Gastroesophageal sphincter (tissue), 4 donors: ENCODE results near the gene DNAH9. TPM values are rescaled to one million over a fixed set of nuclear protein-coding genes. Genes with fewer than 3 reads are reported as not detected.

ENCODE experiments used
- ATAC-seq: fragments of 150-250 bp; one replicate; pipeline ENCODE4 v1.9.1; 2016; ENCODE audit warnings: mild to moderate bottlenecking, moderate library complexity
- H3K27ac ChIP-seq, 4 donors: fragments of 200-600 bp; sonication (generic) in 3 of 4; 1 replicate in 3 of 4; 2 replicates in 1 of 4; pipeline ENCODE4 v1.5.1; 2016 to 2019
- H3K27me3 ChIP-seq: fragments of 200-600 bp; sonication (generic); one replicate; pipeline ENCODE4 v1.5.1; 2019
- H3K36me3 ChIP-seq, 2 donors: fragments of 200-600 bp; sonication (generic); one replicate each; pipeline ENCODE4 v1.5.1; 2019; ENCODE audit warnings: control low read depth in 1 of 2
- H3K4me1 ChIP-seq, 3 donors: fragments of 200-600 bp; sonication (generic); 1 replicate in 2 of 3; 2 replicates in 1 of 3; pipeline ENCODE4 v1.5.1; 2016 to 2019; ENCODE audit warnings: control low read depth in 2 of 3
- H3K4me3 ChIP-seq, 2 donors: fragments of 200-600 bp; sonication (generic); one replicate each; pipeline ENCODE4 v1.5.1; 2019; ENCODE audit warnings: mild to moderate bottlenecking in 1 of 2, moderate library complexity in 1 of 2
- H3K9me3 ChIP-seq, 3 donors: fragments of 200-600 bp; sonication (generic); one replicate each; pipeline ENCODE4 v1.5.1; 2017 to 2019; ENCODE audit warnings: control low read depth in 2 of 3
- CTCF ChIP-seq, 4 experiments: fragments of 200-600 bp in 2 of 4; fragments of 450-650 bp in 2 of 4; sonication (generic) in 1 of 4; IDR thresholded peaks; one replicate each; pipeline ENCODE4 v1.5.1; 2017 to 2019; ENCODE audit warnings: antibody characterized with exemption in 4 of 4, mild to moderate bottlenecking in 2 of 4, moderate library complexity in 2 of 4
- EP300 ChIP-seq: sonication (generic); formaldehyde crosslinking; IDR thresholded peaks from one replicate; pipeline ENCODE4 v1.6.1; 2017; ENCODE audit warnings: antibody characterized with exemption, mild to moderate bottlenecking
- POLR2A ChIP-seq, 2 donors: fragments of 450-650 bp; IDR thresholded peaks; one replicate each; pipeline ENCODE4 v1.6.1; 2017; ENCODE audit warnings: antibody characterized with exemption in 2 of 2, mild to moderate bottlenecking in 2 of 2, moderate library complexity in 1 of 2
- POLR2AphosphoS5 ChIP-seq: sonication (generic); formaldehyde crosslinking; IDR thresholded peaks from one replicate; pipeline ENCODE4 v1.6.1; 2017; ENCODE audit warnings: antibody characterized with exemption
- WGBS, 2 donors: methylation state at CpG; one replicate each; pipeline ENCODE4 v1.1.5; 2018; ENCODE audit warnings: low coverage in 1 of 2; 5-methylcytosine and 5-hydroxymethylcytosine counted together
- total RNA-seq, 4 donors: library from RNA; depleted of rRNA; stranded (reverse); fragments of >200 nt; gene quantifications; one replicate each; pipeline ENCODE4 v1.1.0, GENCODE V29; 2016

The DNAH9 gene
- total RNA-seq, 4 donors from 2014 or later: 0.12 to 0.15 (median 0.13) TPM; not detected in 1

GRCh38 chr17:11554042-11554441 is 44.2 kb upstream of the DNAH9 start:
- no peak overlapping the region for H3K27ac ChIP-seq
- no peaks in the 10 kb centered on the region for H3K36me3 ChIP-seq
- no peaks in the 10 kb centered on the region for H3K4me1 ChIP-seq
- TF ChIP-seq EP300: no peak
- TF ChIP-seq POLR2AphosphoS5: no peak
- TF ChIP-seq CTCF (IDR thresholded peaks at IDR 0.05): no peak
- no peak for TF ChIP-seq POLR2A (IDR thresholded peaks at IDR 0.05)
- 40% methylated on average over 1 of the region's 1 CpG; no CpG with 5 or more reads in 1 of the 2 donors for WGBS, 2 donors
- ATAC-seq: no peak
- H3K4me3 ChIP-seq: no peak overlapping the region
- H3K27me3 ChIP-seq: peaks cover 14% of the 10 kb centered on the region
- H3K9me3 ChIP-seq: no peaks in the 10 kb centered on the region

- Histone ChIP-seq H3K27me3 (peaks cover 17% of the 10 kb centered on the region), H3K4me1 (no peaks in the 10 kb centered on the region), H3K27ac (no peak overlapping the region), H3K9me3 (no peaks in the 10 kb centered on the region), H3K36me3 (no peaks in the 10 kb centered on the region), H3K4me3 (no peak overlapping the region)
- ATAC-seq: no peak
- no peak for TF ChIP-seq CTCF (IDR thresholded peaks at IDR 0.05)
- TF ChIP-seq POLR2AphosphoS5: no peak
- WGBS, 2 donors: 71 to 94% methylated on average over 3 to 5 of the region's 5 CpGs
Observed at GRCh38 chr17:11554542-11554941, 43.7 kb upstream of the DNAH9 start.

- peaks cover 17% of the 10 kb centered on the region for H3K27me3 ChIP-seq
- H3K4me3 ChIP-seq: no peak overlapping the region
- TF ChIP-seq EP300: no peak
- no peak for TF ChIP-seq POLR2A (IDR thresholded peaks at IDR 0.05)
- TF ChIP-seq CTCF (IDR thresholded peaks at IDR 0.05): no peak
- no peaks in the 10 kb centered on the region for H3K36me3 ChIP-seq
- no peak overlapping the region for H3K27ac ChIP-seq
- no peak for ATAC-seq
- 47 to 83% methylated on average over 2 to 6 of the region's 6 CpGs for WGBS, 2 donors
- H3K4me1 ChIP-seq: no peaks in the 10 kb centered on the region
- H3K9me3 ChIP-seq: no peaks in the 10 kb centered on the region
Observed at GRCh38 chr17:11555530-11555929, 42.7 kb upstream of the DNAH9 start.

GRCh38 chr17:11557727-11558452 is 40.4 kb upstream of the DNAH9 start:
- Histone ChIP-seq H3K9me3 (no peaks in the 10 kb centered on the region), H3K27me3 (peaks cover 17% of the 10 kb centered on the region), H3K4me1 (no peaks in the 10 kb centered on the region), H3K4me3 (no peak overlapping the region), H3K27ac (no peak overlapping the region), H3K36me3 (no peaks in the 10 kb centered on the region)
- no peak for ATAC-seq
- WGBS, 2 donors: 50% methylated on average over 4 of the region's 46 CpGs; no CpG with 5 or more reads in 1 of the 2 donors
- TF ChIP-seq POLR2AphosphoS5 (no peak), POLR2A (IDR thresholded peaks at IDR 0.05) (no peak), EP300 (no peak), CTCF (IDR thresholded peaks at IDR 0.05) (no peak)

GRCh38 chr17:11558681-11559234 is 39.5 kb upstream of the DNAH9 start:
- Histone ChIP-seq H3K9me3 (no peaks in the 10 kb centered on the region), H3K4me1 (no peaks in the 10 kb centered on the region), H3K4me3 (no peak overlapping the region), H3K27me3 (peaks cover 17% of the 10 kb centered on the region), H3K27ac (no peak overlapping the region), H3K36me3 (no peaks in the 10 kb centered on the region)
- no peak for TF ChIP-seq POLR2A (IDR thresholded peaks at IDR 0.05)
- TF ChIP-seq POLR2AphosphoS5: no peak
- no peak for TF ChIP-seq CTCF (IDR thresholded peaks at IDR 0.05)
- TF ChIP-seq EP300: no peak
- WGBS, 2 donors: 87% methylated on average over 5 of the region's 10 CpGs; no CpG with 5 or more reads in 1 of the 2 donors
- ATAC-seq: no peak
